GM23338 (cell line): Measurements from ENCODE around the gene CDH4.

Experiments
- CREB1 ChIP-seq: fragments of 250-450 bp; sonication (Bioruptor Pico); IDR thresholded peaks from 2 replicates; pipeline ENCODE4 v1.5.0; 2020; ENCODE audit warnings: low read depth, mild to moderate bottlenecking, moderate library complexity
- CTCF ChIP-seq, 2 experiments: fragments of 200-600 bp in 1 of 2; sonication (generic) in 1 of 2; conservative IDR thresholded peaks; 2 replicates each; pipeline versions ENCODE4 v1.5.1 to v1.6.1; 2016 to 2017; ENCODE audit warnings: antibody characterized with exemption in 2 of 2, low read depth in 2 of 2, mild to moderate bottlenecking in 2 of 2, moderate library complexity in 1 of 2
- POLR2AphosphoS5 ChIP-seq: IDR thresholded peaks from 2 replicates; pipeline ENCODE4 v1.6.1; 2016; ENCODE audit warnings: antibody characterized with exemption, low read depth

- TF ChIP-seq CTCF (conservative IDR thresholded peaks at IDR 0.05; ENCODE audit: low read depth in 2 of 2) (no peak), CREB1 (CRISPR knock-in tag) (no peak), POLR2AphosphoS5 (no peak)
Observed at GRCh38 chr20:61754976-61755778, 503.1 kb downstream of the CDH4 start.
